CD4-positive, alpha-beta T cell treated with Interleukin-21 for 1 hour (primary cell): ENCODE measurements around the gene IGFBP6.
"Not testable (repeated sequence)": the region's sequence is repeated elsewhere in the genome, so short reads cannot be mapped to it uniquely, and the experiment has no call there.

Experiments
- DNase-seq: peaks from one replicate; pipeline ENCODE4 v3.0.0-alpha.2; 2020

IGFBP6 gene

GRCh38 chr12:53071591-53072551 lies 25.6 kb upstream of the IGFBP6 start:
- no peak for DNase-seq

GRCh38 chr12:53073881-53074280 lies 23.6 kb upstream of the IGFBP6 start:
- no peak for DNase-seq

GRCh38 chr12:53074283-53074998 lies 23.0 kb upstream of the IGFBP6 start:
- DNase-seq: no peak

- DNase-seq: no peak
These were observed 22.5 kb upstream of the IGFBP6 start for GRCh38 chr12:53074999-53075370.

- DNase-seq: no peak
These were observed 21.0 kb upstream of the IGFBP6 start for GRCh38 chr12:53076461-53076860.

- DNase-seq: no peak
These were observed 20.4 kb upstream of the IGFBP6 start for GRCh38 chr12:53077030-53077429.

GRCh38 chr12:53078425-53079225 lies 18.8 kb upstream of the IGFBP6 start:
- DNase-seq: no peak

- peak; percentile 98 for DNase-seq
These were observed 18.0 kb upstream of the IGFBP6 start, which contains the start of gene SPRYD3 for GRCh38 chr12:53079226-53080117. Gene SPRYD3 (minus strand): TSS chr12:53079390. CDS start chr12:53079333, 57 bp downstream.

- no peak for DNase-seq
These were observed 14.8 kb upstream of the IGFBP6 start for GRCh38 chr12:53082637-53083175.

- no peak for DNase-seq
These were observed 11.1 kb upstream of the IGFBP6 start for GRCh38 chr12:53086361-53086760.

- no peak for DNase-seq
These were observed 7.4 kb upstream of the IGFBP6 start for GRCh38 chr12:53090105-53090504.

GRCh38 chr12:53090554-53090953 lies 6.9 kb upstream of the IGFBP6 start:
- DNase-seq: no peak

- DNase-seq: no peak
These were observed 5.7 kb upstream of the IGFBP6 start for GRCh38 chr12:53091756-53092155.

- DNase-seq: peak; percentile 8
These were observed 3.6 kb upstream of the IGFBP6 start for GRCh38 chr12:53093777-53094393.

GRCh38 chr12:53094394-53094787 lies 3.1 kb upstream of the IGFBP6 start:
- no peak for DNase-seq

GRCh38 chr12:53094796-53095595 lies 2.5 kb upstream of the IGFBP6 start:
- not testable (repeated sequence) for DNase-seq

GRCh38 chr12:53095596-53095895 lies 1.9 kb upstream of the IGFBP6 start:
- not testable (repeated sequence) for DNase-seq

GRCh38 chr12:53096089-53096741 lies 1.3 kb upstream of the IGFBP6 start:
- DNase-seq: no peak

GRCh38 chr12:53096759-53097158 lies 708 bp upstream of the IGFBP6 start:
- no peak for DNase-seq

- no peak for DNase-seq
These were observed 282 bp upstream of the IGFBP6 start for GRCh38 chr12:53097207-53097563.
